ENCODE data around the gene BCAM.
"Not testable (repeated sequence)": the region's sequence is repeated elsewhere in the genome, so short reads cannot be mapped to it uniquely, and the experiment has no call there.

The BCAM gene

DNA sequence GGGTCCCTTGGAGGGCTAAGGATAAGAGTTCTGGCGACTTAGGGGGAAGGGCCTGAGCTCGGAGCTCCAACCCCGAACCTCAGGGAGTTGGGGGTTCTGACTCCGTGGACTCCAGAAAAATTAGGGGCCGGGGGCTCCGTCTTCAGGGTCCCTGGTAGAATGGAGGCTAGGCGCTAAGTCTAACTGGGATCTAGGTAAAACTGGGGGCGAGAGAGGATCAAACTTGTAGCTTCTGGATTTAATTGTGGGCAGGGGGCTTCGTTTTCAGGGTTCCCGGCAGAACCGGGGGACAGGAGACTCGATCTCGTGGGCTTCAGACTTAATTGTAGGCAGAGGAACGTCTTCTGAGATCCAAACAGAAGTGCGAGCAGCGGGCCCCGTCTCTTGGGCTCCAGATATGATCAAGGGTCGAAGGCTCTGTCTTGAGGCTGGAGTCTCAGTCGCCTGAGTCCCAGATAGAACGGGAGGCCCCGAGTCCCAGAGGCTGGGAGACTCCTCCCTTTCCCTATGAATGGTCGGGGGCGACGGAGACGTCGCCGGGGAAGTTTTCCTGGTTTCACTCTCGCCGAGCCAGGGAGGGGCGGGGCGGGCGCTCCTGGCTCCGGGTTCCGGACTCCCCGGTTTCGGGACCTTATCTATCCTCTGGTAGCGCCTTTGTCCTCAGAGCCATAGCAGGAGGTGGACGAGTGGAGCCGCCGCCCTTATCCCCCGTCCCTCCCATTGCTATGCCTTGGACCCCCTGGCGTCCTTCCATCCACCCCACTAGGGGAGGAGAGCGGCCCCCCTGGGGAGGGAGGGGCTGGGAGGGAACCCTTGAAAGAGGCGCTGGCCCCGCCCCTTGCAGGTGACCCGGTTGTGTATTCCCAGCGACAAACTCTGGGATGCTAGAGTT lies 38.5 kb downstream of the BCAM start:
- Mint-ChIP-seq H3K9me3 (no peaks in the 10 kb centered on the region), H3K36me3 (ENCODE audit: low read depth) (no peaks in the 10 kb centered on the region), H3K27ac (peak overlapping the region; percentile 49), H3K27me3 (peaks cover 30% of the 10 kb centered on the region), H3K4me1 (ENCODE audit: low read depth) (peaks cover 23% of the 10 kb centered on the region), H3K4me3 (peak overlapping the region; percentile 78)

DNA sequence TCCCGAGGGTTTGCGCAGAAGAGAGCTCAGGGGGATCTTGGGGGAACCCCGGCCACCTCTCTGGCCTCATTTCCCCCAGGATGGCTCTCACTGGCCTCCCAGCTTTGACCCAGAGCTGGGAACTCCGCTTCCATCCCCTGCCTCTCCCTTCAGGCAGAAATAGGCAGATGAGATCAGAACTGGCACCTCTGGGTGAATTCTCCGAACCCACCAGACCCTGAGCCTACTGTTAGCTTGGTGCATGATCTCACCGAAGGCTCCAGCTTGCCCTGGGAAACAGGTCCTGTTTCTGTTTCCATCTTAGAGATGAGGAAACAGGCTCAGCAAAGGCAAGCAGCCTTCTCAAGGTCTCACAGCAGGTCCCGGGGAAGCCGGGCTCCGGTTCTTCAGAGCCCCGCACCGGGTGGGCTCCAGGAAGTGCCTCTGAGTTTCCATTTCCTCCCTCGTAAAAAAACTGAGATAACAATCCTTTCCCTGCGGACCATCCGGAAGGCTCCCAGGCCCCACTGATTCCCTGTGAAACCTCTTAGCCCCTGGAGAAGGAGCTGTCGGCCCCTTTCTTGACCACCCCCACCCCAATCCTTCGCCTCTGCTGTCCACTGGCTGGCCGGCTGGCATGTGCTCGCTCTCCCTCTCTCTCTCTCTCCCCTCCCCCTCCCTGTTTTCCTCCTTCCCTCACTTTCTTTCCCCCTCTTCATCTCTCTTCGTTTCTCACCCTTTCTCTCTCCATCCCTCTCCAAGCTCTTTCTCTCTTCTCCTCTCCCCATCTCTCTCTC lies 39.3 kb downstream of the BCAM start:
- Mint-ChIP-seq H3K36me3 (ENCODE audit: low read depth) (no peaks in the 10 kb centered on the region), H3K9me3 (no peaks in the 10 kb centered on the region), H3K27me3 (peaks cover 30% of the 10 kb centered on the region), H3K27ac (no peak overlapping the region), H3K4me3 (no peak overlapping the region), H3K4me1 (ENCODE audit: low read depth) (peaks cover 23% of the 10 kb centered on the region)

DNA sequence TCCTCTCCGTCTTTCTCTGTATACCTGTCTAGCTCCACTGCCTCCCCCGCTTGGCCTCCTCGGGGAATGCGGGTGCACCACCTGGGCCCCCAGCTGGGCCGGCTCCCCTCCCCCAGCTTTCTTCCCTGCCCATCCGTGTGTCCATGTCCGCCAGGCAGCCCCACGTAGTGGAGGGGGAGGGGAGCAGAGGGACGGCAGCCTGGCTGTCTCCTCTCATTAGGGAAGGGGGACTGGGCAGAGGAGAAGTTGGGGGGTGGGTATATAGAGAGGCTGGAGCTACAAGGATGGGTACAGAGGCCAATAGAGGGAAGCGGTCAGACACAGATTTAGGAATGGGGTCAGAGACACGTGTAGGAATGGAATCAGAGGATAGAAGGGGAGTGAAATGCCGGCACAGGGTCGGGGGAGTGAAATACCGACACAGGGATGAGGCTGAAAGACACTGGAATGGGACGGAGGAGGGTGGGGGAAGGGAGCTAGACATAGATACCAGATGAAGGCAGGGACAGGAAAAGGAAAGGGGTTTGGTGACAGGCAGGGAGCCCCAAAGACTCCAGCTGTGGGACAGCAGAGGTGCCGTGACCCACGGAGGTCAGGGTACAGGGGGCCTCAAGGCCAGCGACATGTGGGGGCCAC lies 40.0 kb downstream of the BCAM start:
- Mint-ChIP-seq H3K36me3 (ENCODE audit: low read depth) (no peaks in the 10 kb centered on the region), H3K4me1 (ENCODE audit: low read depth) (peaks cover 23% of the 10 kb centered on the region), H3K4me3 (no peak overlapping the region), H3K9me3 (no peaks in the 10 kb centered on the region), H3K27me3 (peaks cover 33% of the 10 kb centered on the region), H3K27ac (no peak overlapping the region)

DNA sequence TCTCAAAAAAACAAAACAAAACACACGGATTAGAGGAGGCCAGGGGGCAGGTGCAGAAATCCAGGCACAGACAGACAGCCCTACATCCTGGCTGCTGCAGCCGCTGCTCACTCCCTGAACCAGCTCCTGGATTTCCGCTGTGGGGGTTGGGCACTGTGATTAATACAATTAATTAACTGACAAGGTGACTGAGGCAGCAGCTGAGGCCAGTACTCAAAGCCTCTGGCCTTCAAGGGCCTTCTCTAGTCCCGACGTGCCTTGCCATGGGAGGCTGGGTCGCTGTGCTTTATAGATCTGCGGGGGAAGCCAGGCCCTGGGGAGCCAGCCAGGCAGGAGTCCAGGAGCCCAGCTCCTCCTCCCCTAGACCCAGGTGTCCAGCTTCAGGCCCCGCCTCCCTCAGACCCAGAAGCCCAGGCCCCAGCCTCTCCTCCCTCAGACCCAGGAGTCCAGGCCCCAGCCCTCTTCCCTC lies 41.8 kb downstream of the BCAM start:
- H3K9me3 Mint-ChIP-seq = no peaks in the 10 kb centered on the region
- H3K4me1 Mint-ChIP-seq (ENCODE audit: low read depth) = peaks cover 14% of the 10 kb centered on the region
- H3K27ac Mint-ChIP-seq = no peak overlapping the region
- peaks cover 24% of the 10 kb centered on the region for H3K27me3 Mint-ChIP-seq
- no peaks in the 10 kb centered on the region for H3K36me3 Mint-ChIP-seq (ENCODE audit: low read depth)
- H3K4me3 Mint-ChIP-seq = no peak overlapping the region

DNA sequence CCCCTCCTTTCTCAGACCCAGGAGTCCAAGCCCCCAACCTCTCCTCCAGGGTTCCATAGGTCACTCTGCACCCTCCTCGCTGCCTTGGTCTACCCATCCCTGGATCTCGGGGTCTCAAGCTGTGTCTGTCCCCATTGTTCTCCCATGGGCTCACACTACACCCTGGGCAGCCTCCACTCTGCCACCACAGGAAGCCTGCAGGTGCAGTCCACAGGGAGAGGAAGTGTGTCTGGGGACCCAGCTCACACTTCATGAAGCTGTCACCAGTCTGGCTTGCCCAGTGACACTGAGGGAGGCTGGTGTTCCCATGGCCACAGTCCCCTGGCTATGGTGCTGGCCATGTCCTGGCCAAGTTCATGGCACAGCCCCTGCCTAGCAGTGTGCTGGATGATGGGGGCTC lies 42.5 kb downstream of the BCAM start:
- Mint-ChIP-seq H3K36me3 (ENCODE audit: low read depth) (no peaks in the 10 kb centered on the region), H3K27ac (no peak overlapping the region), H3K4me1 (ENCODE audit: low read depth) (peaks cover 9% of the 10 kb centered on the region), H3K9me3 (no peaks in the 10 kb centered on the region), H3K27me3 (peaks cover 27% of the 10 kb centered on the region), H3K4me3 (no peak overlapping the region)

DNA sequence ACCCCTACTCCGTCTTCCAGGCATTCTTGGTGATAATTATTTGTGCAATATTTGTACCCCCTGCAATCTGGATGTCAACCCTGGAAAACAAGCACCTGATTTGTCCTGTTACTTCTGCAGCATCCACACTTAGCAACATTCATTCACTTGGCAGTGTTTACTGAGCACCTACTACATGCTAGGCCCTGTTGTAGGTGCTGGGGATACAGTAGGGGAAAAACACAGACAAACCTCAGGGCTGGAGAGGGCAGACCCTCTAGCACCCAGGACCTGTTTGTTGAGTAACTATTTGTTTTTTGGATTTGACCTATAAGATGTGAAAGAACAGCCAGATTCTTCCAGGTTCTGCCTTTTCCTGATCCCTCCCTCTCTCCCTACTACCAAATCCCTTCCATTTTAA lies 46.7 kb downstream of the BCAM start:
- H3K4me1 Mint-ChIP-seq (ENCODE audit: low read depth) = no peaks in the 10 kb centered on the region
- peaks cover 7% of the 10 kb centered on the region for H3K27me3 Mint-ChIP-seq
- H3K4me3 Mint-ChIP-seq = no peak overlapping the region
- H3K9me3 Mint-ChIP-seq = no peaks in the 10 kb centered on the region
- H3K27ac Mint-ChIP-seq = no peak overlapping the region
- no peaks in the 10 kb centered on the region for H3K36me3 Mint-ChIP-seq (ENCODE audit: low read depth)

DNA sequence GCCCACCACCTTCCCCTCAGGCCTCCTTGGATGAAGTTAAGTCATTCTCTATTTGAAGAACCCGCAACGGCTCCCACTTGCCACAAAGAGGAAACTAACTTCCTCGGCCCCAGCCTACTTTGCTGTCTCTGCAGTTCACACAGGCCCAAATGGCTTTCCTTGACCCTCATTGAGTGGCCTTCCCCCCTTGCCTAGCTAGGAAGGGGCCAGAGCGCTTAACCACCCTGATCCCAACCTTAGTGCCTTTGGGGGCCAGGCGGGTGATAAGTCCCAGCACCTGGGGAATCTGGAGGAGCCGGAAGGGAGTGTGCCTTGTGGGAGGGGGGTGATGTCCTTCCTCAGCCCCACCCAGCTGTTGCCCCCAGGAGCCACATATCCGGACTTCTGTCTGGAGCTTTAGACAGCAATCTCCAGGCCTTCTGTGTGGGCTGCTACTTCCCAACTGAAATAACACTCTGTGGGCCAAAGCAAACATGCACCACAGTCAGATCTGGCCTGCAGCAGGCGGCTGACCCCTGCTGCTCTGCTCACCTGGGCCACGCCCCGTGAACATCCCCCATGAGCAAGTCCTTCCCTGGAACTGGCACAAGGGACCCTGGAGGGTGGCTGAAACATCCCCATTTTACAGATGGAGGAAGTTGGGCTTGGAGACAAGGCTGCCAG lies 47.6 kb downstream of the BCAM start:
- no peaks in the 10 kb centered on the region for H3K36me3 Mint-ChIP-seq (ENCODE audit: low read depth)
- no peaks in the 10 kb centered on the region for H3K9me3 Mint-ChIP-seq
- peaks cover 7% of the 10 kb centered on the region for H3K27me3 Mint-ChIP-seq
- H3K4me1 Mint-ChIP-seq (ENCODE audit: low read depth) = no peaks in the 10 kb centered on the region
- H3K27ac Mint-ChIP-seq = no peak overlapping the region
- no peak overlapping the region for H3K4me3 Mint-ChIP-seq

DNA sequence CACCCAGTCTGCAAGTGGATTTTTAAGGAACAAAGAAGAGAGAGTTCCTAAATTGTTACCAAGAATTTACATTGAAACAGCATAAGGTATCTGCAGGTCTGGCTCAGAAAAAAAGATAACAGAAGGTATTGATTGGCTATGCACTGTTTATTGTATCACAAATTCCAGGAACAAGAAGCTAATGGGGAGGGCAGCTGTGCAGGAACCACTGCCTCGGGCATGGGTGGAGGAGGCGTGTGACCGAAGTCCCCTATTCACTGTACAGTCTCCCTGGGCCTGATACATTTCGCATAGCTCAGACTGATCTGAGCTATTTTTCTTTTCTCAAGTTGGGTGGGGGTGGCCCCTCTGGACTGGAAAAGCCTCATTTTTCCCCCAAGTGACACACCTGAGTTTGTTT lies 48.9 kb downstream of the BCAM start:
- no peaks in the 10 kb centered on the region for H3K4me1 Mint-ChIP-seq (ENCODE audit: low read depth)
- H3K27ac Mint-ChIP-seq = no peak overlapping the region
- H3K36me3 Mint-ChIP-seq (ENCODE audit: low read depth) = no peaks in the 10 kb centered on the region
- H3K27me3 Mint-ChIP-seq = peaks cover 7% of the 10 kb centered on the region
- H3K9me3 Mint-ChIP-seq = no peaks in the 10 kb centered on the region
- no peak overlapping the region for H3K4me3 Mint-ChIP-seq

DNA sequence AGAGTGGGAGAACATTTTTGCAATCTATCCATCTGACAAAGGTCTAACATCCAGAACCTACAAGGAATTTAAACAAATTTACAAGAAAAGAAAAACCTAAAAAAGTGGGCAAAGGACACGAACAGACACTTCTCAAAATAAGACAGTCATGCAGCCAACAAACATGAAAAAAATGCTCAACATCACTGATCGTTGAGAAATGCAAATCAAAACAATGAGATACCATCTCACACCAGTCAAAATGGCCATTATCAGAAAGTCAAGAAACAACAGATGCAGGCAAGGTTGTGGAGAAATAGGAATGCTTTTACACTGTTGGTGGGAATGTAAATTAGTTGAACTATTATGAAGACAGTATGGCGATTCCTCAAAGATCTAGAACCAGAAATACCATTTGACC lies 52.7 kb downstream of the BCAM start:
- H3K4me1 Mint-ChIP-seq (ENCODE audit: low read depth); H3K9me3 Mint-ChIP-seq; H3K36me3 Mint-ChIP-seq (ENCODE audit: low read depth); H3K4me3 Mint-ChIP-seq; H3K27me3 Mint-ChIP-seq; H3K27ac Mint-ChIP-seq: not testable (repeated sequence)

DNA sequence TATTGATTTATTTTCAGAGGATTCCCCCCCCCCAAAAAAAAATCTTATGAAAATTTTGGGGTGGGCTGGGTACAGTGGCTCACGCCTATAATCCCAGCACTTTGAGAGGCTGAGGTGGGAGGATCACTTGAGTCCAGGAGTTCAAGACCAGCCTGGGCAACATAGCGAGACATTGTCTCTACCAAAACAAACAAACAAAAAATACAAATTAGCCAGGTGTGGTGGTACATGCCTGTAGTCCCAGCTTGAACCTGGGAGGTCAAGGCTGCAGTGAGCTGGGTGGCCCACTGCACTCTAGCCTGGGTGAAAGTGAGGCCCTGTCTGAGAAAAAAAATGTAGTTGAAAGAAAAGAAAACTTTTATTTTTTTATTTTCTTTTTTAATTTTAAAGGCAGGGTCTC lies 55.1 kb downstream of the BCAM start:
- Mint-ChIP-seq H3K4me3 (no peak overlapping the region), H3K27ac (no peak overlapping the region), H3K36me3 (ENCODE audit: low read depth) (no peaks in the 10 kb centered on the region), H3K27me3 (no peaks in the 10 kb centered on the region), H3K4me1 (ENCODE audit: low read depth) (no peaks in the 10 kb centered on the region), H3K9me3 (no peaks in the 10 kb centered on the region)

DNA sequence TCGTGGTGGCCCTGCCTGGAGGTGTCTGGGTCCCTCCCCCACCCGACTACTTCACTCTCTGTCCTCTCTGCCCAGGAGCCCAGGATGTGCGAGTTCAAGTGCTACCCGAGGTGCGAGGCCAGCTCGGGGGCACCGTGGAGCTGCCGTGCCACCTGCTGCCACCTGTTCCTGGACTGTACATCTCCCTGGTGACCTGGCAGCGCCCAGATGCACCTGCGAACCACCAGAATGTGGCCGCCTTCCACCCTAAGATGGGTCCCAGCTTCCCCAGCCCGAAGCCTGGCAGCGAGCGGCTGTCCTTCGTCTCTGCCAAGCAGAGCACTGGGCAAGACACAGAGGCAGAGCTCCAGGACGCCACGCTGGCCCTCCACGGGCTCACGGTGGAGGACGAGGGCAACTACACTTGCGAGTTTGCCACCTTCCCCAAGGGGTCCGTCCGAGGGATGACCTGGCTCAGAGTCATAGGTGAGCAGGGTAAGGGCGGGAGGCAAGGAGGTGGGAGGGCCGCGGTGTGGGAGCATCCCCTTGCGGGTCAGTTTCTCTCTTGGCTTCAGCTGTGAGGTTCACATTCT lies 56.4 kb downstream of the BCAM start:
- Mint-ChIP-seq H3K4me1 (ENCODE audit: low read depth) (no peaks in the 10 kb centered on the region), H3K36me3 (ENCODE audit: low read depth) (no peaks in the 10 kb centered on the region), H3K27ac (no peak overlapping the region), H3K9me3 (no peaks in the 10 kb centered on the region), H3K4me3 (no peak overlapping the region), H3K27me3 (no peaks in the 10 kb centered on the region)

DNA sequence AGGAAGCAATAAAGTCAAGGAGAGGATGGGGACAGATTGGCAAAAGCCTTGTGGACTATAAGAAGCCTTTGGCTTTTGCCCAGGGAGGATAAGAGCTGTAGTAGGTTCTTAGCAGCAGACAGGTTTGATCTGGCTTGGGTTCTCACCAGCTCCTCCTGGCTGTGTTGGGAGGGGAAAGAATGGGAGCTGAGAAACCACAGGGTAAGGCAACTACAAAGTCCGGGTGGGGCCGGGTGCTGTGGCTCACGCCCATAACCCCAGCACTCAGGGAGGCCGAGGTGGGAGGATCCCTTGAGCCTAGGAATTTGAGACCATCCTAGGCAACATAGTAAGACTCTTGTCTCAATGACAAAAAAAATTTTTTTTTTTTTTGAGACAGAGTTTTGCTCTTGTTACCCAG lies 57.8 kb downstream of the BCAM start:
- Mint-ChIP-seq H3K36me3 (ENCODE audit: low read depth) (no peaks in the 10 kb centered on the region), H3K9me3 (no peaks in the 10 kb centered on the region), H3K4me3 (no peak overlapping the region), H3K4me1 (ENCODE audit: low read depth) (no peaks in the 10 kb centered on the region), H3K27me3 (no peaks in the 10 kb centered on the region), H3K27ac (peak overlapping the region; percentile 70)

DNA sequence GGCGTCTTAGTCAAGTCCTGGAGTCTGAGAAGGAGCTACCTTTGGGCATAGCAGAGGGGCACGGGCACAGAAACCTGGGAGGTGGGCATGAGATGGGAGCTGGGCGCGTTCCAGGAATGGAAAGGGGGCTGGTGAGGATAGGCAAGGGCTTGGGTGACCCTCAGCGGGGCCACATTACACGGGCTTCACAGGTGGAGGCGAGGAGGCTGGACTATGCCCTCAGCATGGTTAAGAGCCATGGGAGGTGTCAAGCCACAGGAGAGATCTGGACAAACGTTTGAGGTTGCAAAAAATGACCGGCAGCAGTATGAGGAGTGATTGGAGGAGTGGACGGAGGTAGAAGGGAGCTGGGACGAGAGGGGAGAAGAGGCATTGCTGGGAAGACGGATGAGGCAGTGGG lies 58.7 kb downstream of the BCAM start:
- Mint-ChIP-seq H3K27ac (no peak overlapping the region), H3K9me3 (no peaks in the 10 kb centered on the region), H3K36me3 (ENCODE audit: low read depth) (no peaks in the 10 kb centered on the region), H3K27me3 (no peaks in the 10 kb centered on the region), H3K4me1 (ENCODE audit: low read depth) (no peaks in the 10 kb centered on the region), H3K4me3 (no peak overlapping the region)

DNA sequence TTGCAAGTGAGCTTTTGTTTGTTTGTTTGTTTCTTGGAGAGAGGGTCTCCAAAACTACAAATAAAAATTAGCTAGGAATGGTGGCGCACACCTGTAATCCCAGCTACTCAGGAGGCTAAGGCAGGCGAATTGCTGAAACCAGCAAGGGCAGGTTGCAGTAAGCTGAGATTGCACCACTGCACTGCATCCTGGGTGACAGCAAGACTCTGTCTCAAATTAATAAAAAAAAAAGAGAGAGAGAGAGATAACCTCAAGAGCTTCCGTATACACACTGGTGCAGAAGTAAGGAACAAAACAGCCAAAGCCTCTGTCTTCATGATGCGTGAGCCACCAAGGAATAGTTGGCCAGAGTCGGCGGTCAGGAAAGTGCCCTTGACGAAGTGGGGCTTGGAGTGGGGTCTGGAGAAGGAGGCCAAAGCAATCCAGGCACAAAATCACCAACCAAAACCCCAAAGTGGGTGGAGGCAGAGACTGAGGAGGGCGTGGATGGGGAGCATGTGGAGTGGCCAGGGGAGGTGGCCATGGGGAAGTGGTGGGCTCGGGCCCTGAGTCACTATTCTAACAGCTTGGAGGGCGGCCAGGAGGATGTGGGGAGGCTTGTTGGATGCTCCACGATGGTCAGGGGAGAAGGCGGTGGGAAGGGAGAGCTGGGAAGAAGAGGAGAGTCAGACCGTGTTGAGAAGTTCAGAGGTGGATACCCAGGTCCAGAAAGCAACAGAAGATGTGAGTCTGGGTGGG lies 61.0 kb downstream of the BCAM start:
- H3K27ac Mint-ChIP-seq = no peak overlapping the region
- H3K9me3 Mint-ChIP-seq = no peaks in the 10 kb centered on the region
- no peaks in the 10 kb centered on the region for H3K4me1 Mint-ChIP-seq (ENCODE audit: low read depth)
- no peaks in the 10 kb centered on the region for H3K36me3 Mint-ChIP-seq (ENCODE audit: low read depth)
- no peaks in the 10 kb centered on the region for H3K27me3 Mint-ChIP-seq
- no peak overlapping the region for H3K4me3 Mint-ChIP-seq
